Brain pericyte (primary cell): Measurements from ENCODE around the gene ACP7.
"Not testable (repeated sequence)": the region's sequence is repeated elsewhere in the genome, so short reads cannot be mapped to it uniquely, and the experiment has no call there.

ENCODE experiments used
- DNase-seq: peaks from one replicate; pipeline ENCODE4 v3.0.0-alpha.2; 2012; ENCODE audit warnings: low read depth, low spot score

The ACP7 gene

DNA sequence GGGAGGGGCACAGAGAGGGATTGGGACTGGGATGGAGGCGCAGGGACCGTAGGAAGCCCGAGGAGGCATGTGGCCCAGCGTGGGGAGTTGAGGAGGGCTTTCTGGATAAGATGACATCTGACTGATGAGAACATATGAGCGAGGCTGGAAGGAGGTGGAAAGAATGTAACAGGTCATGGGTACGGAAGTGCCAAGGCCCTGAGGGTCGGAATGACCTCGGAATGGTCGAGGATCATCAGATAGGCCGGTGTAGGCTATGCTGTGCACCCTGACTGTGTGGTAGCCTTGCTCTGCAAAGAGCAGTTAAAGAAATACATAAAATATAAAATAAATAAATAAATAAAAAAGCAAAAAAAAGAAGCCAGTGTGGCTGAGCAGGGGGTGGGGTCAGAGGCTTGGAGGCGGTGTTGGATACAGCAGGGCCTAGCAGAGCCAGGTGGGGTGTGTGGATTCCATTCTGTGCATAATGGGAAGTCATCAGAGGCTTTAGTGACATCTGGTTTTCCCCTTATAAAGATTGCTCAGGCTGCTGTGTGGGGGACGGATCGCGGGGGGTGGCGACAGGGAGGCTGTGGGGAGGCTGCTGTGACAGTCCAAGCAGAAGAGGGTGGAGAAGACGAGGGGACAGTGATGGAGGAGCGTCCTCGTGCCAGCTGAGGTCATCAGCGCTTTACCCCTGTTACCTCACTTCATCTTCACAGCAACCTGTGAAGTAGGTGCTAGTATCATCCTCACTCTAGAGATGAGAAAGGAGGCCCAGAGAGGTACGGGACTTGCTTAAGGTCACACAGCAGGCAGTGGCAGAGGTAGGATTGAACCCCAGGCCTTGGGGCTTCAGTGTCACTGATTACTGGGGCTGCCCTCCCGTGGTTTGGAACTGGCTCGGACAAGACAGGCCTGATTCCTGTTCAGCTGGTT is 46.4 kb downstream of the ACP7 start:
- no peak for DNase-seq

GRCh38 chr19:39131255-39131755 is 47.1 kb downstream of the ACP7 start:
- DNase-seq: no peak

GRCh38 chr19:39132344-39132969 is 48.3 kb downstream of the ACP7 start:
- no peak for DNase-seq

DNA sequence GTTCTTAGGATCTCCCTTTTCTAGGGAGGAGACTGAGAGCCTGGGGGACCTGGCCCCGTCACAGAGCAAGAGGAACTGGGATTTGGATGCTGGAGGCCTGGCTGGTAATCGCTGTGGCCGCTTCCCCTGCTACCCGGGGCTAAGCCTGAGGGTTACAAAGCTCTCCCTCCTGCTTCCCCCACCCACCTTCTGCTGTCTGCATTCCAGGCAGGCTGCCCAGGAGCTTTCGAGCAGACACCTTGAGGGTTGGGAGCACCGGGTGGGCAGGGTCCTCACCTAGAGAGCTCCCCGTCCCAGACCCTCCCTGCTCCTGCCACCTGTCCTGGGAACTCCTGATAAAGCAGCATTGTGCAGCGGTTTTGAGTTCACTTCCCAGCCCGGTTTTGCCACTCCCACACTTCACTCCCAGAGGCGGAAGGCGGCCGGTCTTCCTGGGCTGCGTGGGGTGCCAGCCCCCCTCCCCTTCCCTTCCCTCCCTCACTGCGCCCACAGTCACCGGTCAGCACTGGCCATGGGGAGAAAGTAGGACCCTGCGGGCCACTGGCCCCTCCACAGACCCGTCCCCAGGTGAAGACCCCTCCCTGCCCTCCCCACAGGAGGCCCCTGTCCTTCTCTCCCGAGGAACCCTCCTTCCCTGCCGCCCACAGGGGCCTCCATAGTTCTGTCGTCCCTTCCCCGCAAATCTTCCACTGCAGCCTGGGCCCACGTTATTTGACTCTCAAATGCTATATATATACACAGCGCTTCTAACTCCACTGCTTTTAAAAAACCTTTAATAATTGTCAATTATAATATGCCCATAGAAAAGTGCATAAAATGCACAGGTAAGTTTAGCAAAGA is 49.5 kb downstream of the ACP7 start:
- DNase-seq: no peak

DNA sequence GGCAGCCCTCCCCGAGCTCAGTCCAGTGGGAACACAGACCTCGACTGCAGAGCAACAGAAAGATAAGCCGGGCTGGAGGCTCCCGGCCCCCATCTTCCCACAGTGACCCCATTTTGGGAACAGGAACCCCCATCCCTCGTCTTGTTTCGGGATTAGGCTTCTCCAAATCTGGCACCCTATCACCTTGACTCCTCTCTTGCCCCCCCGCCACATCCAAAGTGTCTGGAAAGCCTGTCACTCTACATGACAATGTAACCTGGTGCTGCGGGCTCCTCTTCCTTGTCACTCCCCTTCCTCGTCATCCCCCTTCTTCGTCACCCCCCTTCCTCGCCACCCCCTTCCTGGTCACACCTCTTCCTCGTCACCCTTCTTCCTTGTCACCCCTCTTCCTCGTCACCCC is 51.5 kb downstream of the ACP7 start:
- DNase-seq: no peak

GRCh38 chr19:39136225-39136940 is 52.2 kb downstream of the ACP7 start:
- no peak for DNase-seq

- no peak for DNase-seq
Measured at GRCh38 chr19:39137131-39137530, 53.0 kb downstream of the ACP7 start.

- DNase-seq: no peak
Measured at GRCh38 chr19:39138221-39139211, 54.3 kb downstream of the ACP7 start.

GRCh38 chr19:39139305-39139874 is 55.2 kb downstream of the ACP7 start:
- DNase-seq: no peak

GRCh38 chr19:39139971-39140453 is 55.8 kb downstream of the ACP7 start:
- no peak for DNase-seq

DNA sequence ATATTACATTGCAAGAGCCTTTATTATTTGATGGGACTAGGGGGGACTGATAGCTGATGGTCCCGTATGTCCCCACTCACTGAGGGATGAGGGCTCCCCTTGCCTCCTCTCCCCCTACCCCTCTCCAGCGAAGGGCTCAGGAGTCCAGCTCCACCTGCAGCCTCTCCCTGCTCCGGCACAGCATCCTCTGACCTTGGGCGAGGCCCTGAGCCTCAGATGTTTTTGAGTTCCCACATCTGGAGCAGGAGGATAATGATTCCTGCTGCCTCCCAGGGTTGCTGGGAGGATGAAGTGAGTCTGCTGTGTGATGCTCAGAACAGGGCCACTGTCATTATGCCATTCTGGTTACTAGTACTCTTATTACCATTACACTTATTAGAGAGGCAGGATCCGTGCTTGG is 56.4 kb downstream of the ACP7 start:
- DNase-seq: no peak

DNA sequence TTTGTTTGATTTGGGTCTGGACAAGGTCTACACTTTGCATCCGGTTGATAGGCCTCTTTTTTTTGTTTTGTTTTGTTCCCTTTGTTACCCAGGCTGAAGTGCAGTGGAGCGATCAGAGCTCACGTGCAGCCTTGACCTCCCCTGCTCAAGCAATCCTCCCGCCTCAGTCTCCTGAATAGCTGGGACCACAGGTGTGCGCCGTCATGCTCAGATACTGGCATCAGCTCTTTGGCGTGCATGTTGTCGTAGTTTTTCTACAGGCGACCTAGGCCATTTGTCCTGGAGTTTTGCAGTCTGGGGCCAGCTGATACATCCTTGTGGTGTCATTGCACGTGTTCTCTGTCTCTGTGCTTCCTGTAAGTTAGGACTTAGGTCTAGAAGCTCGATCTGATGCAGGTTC is 57.8 kb downstream of the ACP7 start:
- no peak for DNase-seq

DNA sequence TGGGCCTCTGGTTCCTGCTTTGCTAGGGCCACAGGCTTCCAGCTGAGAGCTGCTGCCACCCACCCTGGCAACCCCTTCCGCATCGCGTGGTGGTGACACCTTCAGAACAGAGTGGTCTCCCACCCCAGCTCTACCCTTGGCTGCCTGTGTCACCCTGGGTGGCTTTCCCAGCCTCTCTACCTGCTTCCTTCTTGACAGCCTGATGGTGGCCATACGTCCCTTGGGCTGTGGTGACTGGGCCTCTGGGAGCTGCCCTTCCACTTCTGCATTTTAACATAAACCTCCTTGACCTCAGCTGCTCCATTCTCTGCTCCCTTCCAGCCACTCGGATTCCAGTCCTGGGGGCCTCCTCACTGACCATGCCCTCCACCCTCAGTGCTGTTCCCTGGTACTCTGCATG is 58.5 kb downstream of the ACP7 start:
- DNase-seq: no peak

GRCh38 chr19:39143757-39144289 is 59.7 kb downstream of the ACP7 start:
- DNase-seq: not testable (repeated sequence)

DNA sequence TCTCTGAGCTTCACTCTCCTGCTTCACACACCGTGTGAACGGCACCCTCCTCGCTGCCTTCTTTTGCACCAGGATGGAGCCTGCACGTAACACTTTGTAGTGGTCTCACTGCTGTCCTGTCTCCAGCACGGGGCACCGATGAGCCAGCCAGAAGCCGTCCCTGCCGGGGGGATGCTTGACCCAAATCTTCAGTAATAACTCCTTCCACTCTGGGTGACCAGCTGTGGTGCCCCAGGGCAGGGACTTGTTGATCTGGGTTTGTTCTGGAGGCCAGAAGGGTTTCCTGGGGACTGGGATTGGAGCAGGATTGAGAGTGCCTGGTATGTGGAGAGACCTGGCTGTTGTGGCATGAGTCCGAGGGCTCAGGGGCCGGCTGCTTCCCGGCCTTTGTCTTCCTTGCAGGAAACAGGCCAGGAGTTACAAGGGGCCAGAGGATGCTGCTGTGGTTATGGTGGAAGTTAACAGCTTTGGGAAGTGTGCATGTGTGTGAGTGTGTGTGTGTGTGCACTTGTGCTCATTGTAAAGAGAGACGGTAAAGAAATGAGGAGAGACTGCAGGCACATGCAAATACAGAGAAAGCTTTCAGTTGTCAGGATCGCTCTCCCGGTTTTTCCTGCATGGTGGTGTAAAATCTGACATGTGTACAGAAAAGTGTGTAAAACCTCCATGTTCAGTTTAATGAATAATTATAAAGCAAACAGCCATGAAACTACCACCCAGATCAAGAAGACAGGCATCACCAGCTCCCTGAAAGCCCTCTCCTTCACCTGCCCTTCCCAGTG is 60.3 kb downstream of the ACP7 start:
- no peak for DNase-seq

GRCh38 chr19:39145180-39145953 is 61.2 kb downstream of the ACP7 start:
- no peak for DNase-seq

DNA sequence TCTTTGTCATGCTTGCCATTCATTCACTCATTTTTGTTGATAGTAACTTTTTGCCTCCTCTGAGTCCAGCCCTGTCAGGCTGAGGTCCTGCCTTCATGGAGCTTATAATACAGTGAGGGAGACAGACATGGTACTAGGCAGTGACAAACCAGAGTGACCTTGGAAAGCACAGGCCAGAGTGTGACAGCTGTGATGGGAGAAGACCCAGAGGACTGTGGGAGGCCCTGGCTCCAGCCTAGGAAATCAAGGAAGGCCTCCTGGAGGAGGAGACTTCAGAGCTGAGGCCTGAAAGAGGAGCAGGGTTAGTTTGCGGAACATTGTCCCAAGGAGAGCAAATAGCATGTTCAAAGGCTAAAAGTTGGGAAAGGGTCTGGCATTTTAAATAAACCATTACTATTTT is 61.9 kb downstream of the ACP7 start:
- no peak for DNase-seq
